A673 (cell line): Measurements from ENCODE around the gene ANKRD34A. TPM values are rescaled to one million over a fixed set of nuclear protein-coding genes. Genes with fewer than 3 reads are reported as not detected.
"Not testable (repeated sequence)": the region's sequence is repeated elsewhere in the genome, so short reads cannot be mapped to it uniquely, and the experiment has no call there.

Experiments used
- BruUV-seq: library from RNA; stranded (reverse); fragments of 400-500 nt; replicated peaks from 2 replicates; lab custom pipeline; 2021; lab: Mats Ljungman, UMichigan
- CTCF ChIA-PET: fragments of 300-600 bp; sonication (Branson Sonifier 250); formaldehyde crosslinking; loops from one replicate; lab custom pipeline; 2022; ENCODE audit warnings: antibody characterized with exemption; lab: Charles Lee
- POLR2A ChIA-PET: fragments of 300-600 bp; sonication (Branson Sonifier 250); formaldehyde crosslinking; loops from one replicate; lab custom pipeline; 2022; ENCODE audit warnings: antibody characterized with exemption; ENCODE audit not compliant: low non-redundant PET; lab: Charles Lee
- DNase-seq: peaks from one replicate; pipeline ENCODE4 v3.0.0-alpha.2; 2015; ENCODE audit warnings: low spot score
- H3K27ac ChIP-seq: fragments of 200-600 bp; sonication (generic); 2 replicates; pipeline ENCODE4 v1.5.1; 2016; ENCODE audit warnings: mixed run types, low read depth, mild to moderate bottlenecking, mixed read lengths, antibody characterized with exemption, low read length; ENCODE audit not compliant: poor library complexity, severe bottlenecking
- H3K27me3 ChIP-seq: fragments of 200-600 bp; sonication (generic); replicated peaks from 2 replicates; pipeline ENCODE4 v1.6.1; 2017; ENCODE audit warnings: mixed run types, low read depth, mild to moderate bottlenecking, mixed read lengths, antibody characterized with exemption, low read length; ENCODE audit not compliant: insufficient read depth, poor library complexity
- H3K36me3 ChIP-seq: fragments of 200-600 bp; sonication (generic); 2 replicates; pipeline ENCODE4 v1.6.1; 2016; ENCODE audit warnings: mixed run types, mild to moderate bottlenecking, mixed read lengths, antibody characterized with exemption, low read length; ENCODE audit not compliant: insufficient read depth, poor library complexity, severe bottlenecking
- H3K4me1 ChIP-seq: fragments of 200-600 bp; sonication (generic); 2 replicates; pipeline ENCODE4 v1.6.1; 2017; ENCODE audit warnings: mixed run types, mild to moderate bottlenecking, mixed read lengths, antibody characterized with exemption, low read length; ENCODE audit not compliant: insufficient read depth, poor library complexity, severe bottlenecking
- H3K4me3 ChIP-seq: fragments of 200-600 bp; sonication (generic); 2 replicates; pipeline ENCODE4 v1.5.1; 2016; ENCODE audit warnings: low read depth, mixed run types, mild to moderate bottlenecking, mixed read lengths, low read length; ENCODE audit not compliant: poor library complexity, severe bottlenecking
- H3K9me3 ChIP-seq: fragments of 200-600 bp; sonication (generic); 2 replicates; pipeline ENCODE4 v1.6.1; 2016; ENCODE audit warnings: mixed run types, low read depth, mild to moderate bottlenecking, mixed read lengths, antibody characterized with exemption, low read length; ENCODE audit not compliant: poor library complexity, severe bottlenecking
- EZH2 ChIP-seq: fragments of 200-600 bp; sonication (generic); IDR thresholded peaks from 2 replicates; pipeline ENCODE4 v1.6.1; 2017; ENCODE audit warnings: borderline replicate concordance, low read depth, mild to moderate bottlenecking, mixed read lengths, antibody characterized with exemption, low read length; ENCODE audit not compliant: poor library complexity, severe bottlenecking
- intact Hi-C: fragments of 100-400 bp; cut with micrococcal nuclease; formaldehyde crosslinking; loops from one replicate; pipeline ENCODE4 v1.10.0; 2022; ENCODE audit not compliant: unreplicated experiment
- total RNA-seq: library from RNA; stranded (reverse); gene quantifications from 2 replicates; pipeline ENCODE4 v1.2.3, GENCODE V29; 2021
- TF ChIP-seq, protein P1 (sequence below): fragments of 300-800, 200-600 bp; sonication (generic); conservative IDR thresholded peaks from 2 replicates; pipeline ENCODE4 v1.5.1; 2017; ENCODE audit warnings: low read depth, mild to moderate bottlenecking, antibody characterized with exemption, low read length, moderate library complexity, mixed read lengths

Gene ANKRD34A
- total RNA-seq, 1 experiment from 2014 or later: 1.6 TPM

DNA sequence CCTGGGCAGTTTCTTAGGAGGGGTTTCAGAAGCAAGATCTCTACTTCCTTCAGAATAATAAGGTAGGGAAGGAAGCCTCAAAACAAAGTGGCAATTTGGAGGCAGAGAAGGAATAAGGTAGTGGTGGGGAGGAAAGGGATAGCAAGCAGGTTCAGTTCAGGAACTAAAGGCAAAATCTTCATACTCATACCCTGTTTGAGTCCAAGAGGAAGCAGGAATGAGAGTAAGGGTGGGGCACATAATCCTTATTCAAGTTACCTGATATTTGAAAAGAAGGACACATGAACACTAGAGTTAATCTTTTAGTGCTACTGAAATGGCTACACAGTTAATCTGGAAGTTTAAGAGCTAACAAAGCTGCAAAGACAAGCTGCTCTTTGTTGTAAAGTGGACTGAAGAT lies 28.7 kb downstream of the ANKRD34A start:
- no peak for DNase-seq
- POLR2A ChIA-PET: interaction anchor here (0.5 kb wide), 1 partner anchor 18 kb away, joined by 5 read pairs; no protein-coding TSS in a partner anchor
- Histone ChIP-seq H3K9me3 (no peaks in the 10 kb centered on the region), H3K4me1 (no peaks in the 10 kb centered on the region), H3K27me3 (no peaks in the 10 kb centered on the region), H3K4me3 (no peak overlapping the region), H3K27ac (no peak overlapping the region), H3K36me3 (peaks cover 27% of the 10 kb centered on the region)
- TF ChIP-seq, protein P1, sequence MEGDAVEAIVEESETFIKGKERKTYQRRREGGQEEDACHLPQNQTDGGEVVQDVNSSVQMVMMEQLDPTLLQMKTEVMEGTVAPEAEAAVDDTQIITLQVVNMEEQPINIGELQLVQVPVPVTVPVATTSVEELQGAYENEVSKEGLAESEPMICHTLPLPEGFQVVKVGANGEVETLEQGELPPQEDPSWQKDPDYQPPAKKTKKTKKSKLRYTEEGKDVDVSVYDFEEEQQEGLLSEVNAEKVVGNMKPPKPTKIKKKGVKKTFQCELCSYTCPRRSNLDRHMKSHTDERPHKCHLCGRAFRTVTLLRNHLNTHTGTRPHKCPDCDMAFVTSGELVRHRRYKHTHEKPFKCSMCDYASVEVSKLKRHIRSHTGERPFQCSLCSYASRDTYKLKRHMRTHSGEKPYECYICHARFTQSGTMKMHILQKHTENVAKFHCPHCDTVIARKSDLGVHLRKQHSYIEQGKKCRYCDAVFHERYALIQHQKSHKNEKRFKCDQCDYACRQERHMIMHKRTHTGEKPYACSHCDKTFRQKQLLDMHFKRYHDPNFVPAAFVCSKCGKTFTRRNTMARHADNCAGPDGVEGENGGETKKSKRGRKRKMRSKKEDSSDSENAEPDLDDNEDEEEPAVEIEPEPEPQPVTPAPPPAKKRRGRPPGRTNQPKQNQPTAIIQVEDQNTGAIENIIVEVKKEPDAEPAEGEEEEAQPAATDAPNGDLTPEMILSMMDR: no peak
- TF ChIP-seq EZH2: no peak
- intact Hi-C loops: no loop called here
- CTCF ChIA-PET: no interaction called here
- BruUV-seq: no TSS peak

GRCh38 chr1:145932522-145933009 lies 31.8 kb downstream of the ANKRD34A start:
- POLR2A ChIA-PET, DNase-seq, CTCF ChIA-PET: not testable (repeated sequence)

DNA sequence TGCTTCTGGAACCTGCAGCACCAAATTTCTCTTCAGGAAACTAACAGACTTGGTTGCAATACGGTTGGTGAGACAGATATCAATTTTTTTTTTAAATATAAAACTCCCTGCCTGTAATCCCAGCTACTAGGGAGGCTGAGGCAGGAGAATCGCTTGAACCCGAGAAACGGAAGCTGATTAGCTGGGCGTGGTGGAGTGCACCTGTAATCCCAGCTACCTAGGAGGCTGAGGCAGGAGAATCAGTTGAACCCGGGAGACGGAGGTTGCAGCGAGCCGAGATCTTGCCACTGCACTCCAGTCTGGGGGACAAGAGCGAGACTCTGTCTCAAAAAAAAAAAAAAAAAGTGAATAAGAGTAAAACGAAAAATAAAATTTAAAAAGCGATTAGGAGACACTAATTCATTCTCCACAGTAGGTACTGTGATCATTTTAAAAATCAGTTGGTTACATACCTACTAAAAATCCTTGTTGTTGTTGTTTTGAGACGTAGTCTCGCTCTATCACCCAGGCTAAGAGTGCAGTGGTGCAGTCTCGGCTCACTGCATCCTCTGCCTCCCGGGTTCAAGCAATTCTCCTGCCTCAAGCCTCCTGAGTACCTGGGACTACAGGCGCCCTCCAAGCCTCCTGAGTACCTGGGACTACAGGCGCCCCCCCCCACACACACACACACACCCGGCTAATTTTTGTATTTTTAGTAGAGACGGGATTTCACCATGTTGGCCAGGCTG lies 36.3 kb downstream of the ANKRD34A start:
- BruUV-seq: TSS peak; percentile 98

More at GRCh38 chr1:145932522-145933009, 31.8 kb downstream of the ANKRD34A start:
- H3K36me3 ChIP-seq: peaks cover 27% of the 10 kb centered on the region
- H3K4me3 ChIP-seq, BruUV-seq, H3K9me3 ChIP-seq, intact Hi-C loops, H3K27ac ChIP-seq, H3K27me3 ChIP-seq, H3K4me1 ChIP-seq: not testable (repeated sequence)

More for the DNA sequence above, 36.3 kb downstream of the ANKRD34A start:
- Histone ChIP-seq H3K27ac (peak overlapping the region; percentile 95), H3K9me3 (no peaks in the 10 kb centered on the region), H3K36me3 (peaks cover 15% of the 10 kb centered on the region), H3K27me3 (no peaks in the 10 kb centered on the region), H3K4me3 (peak overlapping the region; percentile 68), H3K4me1 (peaks cover 11% of the 10 kb centered on the region)
- TF ChIP-seq EZH2: no peak
- TF ChIP-seq, protein P1: no peak
- intact Hi-C loops: loop anchor here (2.0 to 5.0 kb wide), 2 partner anchors 34 to 69 kb away; partner anchors contain the start of genes ANKRD34A, PIAS3 and POLR3GL
- ChIA-PET POLR2A (interaction anchor here (0.9 to 1.0 kb wide), 3 partner anchors 30 to 66 kb away, joined by 3 to 6 read pairs (median 3); partner anchors contain the start of genes LIX1L and POLR3GL), CTCF (interaction anchor here (0.6 to 1.5 kb wide), 6 partner anchors 9 to 82 kb away, joined by 3 to 10 read pairs (median 5); partner anchors contain the start of genes LIX1L, NUDT17 and PEX11B)
- no peak for DNase-seq
